ENCODE results near the gene ANXA6. TPM values are rescaled to one million over a fixed set of nuclear protein-coding genes. Genes with fewer than 3 reads are reported as not detected.

ANXA6 gene
- total RNA-seq, 1 donor, result 353 TPM

DNA sequence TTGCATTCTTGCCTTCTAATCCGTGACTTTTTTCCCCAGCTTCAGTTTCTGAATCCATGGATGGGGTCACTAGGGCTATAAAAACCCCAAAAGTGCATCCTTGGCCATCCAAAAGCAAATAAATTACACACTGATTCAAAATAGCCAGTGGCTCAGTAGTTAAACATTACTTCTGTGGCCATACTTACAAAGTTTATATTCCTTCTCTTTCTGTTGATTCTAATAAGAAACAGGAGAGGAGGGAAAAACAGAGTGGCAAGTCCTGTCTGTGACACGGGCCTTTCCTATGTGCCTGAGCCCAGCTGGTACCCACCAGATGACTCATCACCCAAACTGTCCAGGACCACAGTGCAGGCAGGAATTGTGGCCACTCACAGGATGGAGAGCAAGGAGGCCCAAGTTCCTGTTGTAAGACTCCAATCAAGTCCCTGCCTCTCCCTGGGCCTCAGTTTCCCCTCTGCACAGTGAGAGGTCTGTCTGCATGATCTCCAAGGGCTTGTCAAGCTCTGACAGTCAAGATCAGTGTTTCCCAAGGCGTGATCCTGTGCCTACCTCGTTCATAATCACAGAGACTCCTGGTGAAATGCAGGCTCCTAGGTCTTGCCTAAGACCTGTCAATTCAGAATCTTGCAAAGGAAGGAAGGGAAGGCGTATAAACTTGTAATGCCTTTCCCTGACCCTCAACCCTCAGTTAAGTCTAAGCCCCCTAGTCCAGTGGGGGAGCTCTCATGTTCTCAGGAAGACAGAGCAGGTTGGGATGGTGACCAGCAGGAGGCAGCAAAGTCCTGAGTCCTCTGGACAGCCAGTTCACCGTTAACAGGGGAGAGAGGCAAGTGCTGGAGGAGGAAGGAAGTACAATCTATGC is 106.3 kb downstream of the ANXA6 start:
- Histone ChIP-seq H3K4me2 (ENCODE audit: insufficient read depth, low read length) (no peak overlapping the region), H3K4me1 (ENCODE audit: insufficient read depth, low read length) (no peaks in the 10 kb centered on the region), H3K36me3 (ENCODE audit: insufficient read depth, low read length) (peaks cover 49% of the 10 kb centered on the region), H3K27me3 (ENCODE audit: insufficient read depth, low read length) (no peaks in the 10 kb centered on the region), H3K79me2 (ENCODE audit: insufficient read depth, low read length) (no peaks in the 10 kb centered on the region), H3K27ac (ENCODE audit: low read depth, low read length) (no peak overlapping the region), H2AFZ (ENCODE audit: low read length) (no peak overlapping the region), H3K4me3 (ENCODE audit: insufficient read depth, low read length) (no peak overlapping the region), H4K20me1 (ENCODE audit: insufficient read depth, low read length) (peaks cover 19% of the 10 kb centered on the region), H3K9me3 (ENCODE audit: low read depth, low read length) (no peaks in the 10 kb centered on the region)
- TF ChIP-seq, protein P1, sequence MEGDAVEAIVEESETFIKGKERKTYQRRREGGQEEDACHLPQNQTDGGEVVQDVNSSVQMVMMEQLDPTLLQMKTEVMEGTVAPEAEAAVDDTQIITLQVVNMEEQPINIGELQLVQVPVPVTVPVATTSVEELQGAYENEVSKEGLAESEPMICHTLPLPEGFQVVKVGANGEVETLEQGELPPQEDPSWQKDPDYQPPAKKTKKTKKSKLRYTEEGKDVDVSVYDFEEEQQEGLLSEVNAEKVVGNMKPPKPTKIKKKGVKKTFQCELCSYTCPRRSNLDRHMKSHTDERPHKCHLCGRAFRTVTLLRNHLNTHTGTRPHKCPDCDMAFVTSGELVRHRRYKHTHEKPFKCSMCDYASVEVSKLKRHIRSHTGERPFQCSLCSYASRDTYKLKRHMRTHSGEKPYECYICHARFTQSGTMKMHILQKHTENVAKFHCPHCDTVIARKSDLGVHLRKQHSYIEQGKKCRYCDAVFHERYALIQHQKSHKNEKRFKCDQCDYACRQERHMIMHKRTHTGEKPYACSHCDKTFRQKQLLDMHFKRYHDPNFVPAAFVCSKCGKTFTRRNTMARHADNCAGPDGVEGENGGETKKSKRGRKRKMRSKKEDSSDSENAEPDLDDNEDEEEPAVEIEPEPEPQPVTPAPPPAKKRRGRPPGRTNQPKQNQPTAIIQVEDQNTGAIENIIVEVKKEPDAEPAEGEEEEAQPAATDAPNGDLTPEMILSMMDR (IDR thresholded peaks at IDR 0.05; ENCODE audit: extremely low read depth, low read depth, low read length), result peak; percentile 97
- DNase-seq (ENCODE audit: insufficient read length, low spot score, missing footprints), result peak; percentile 97

Other genes starting within 250 kb of the ANXA6 start
- gene GPX3, start 137.2 kb downstream of the ANXA6 start, total RNA-seq, result 8.8 and 9.8 TPM in 2 replicates
- 66.3 and 85.8 TPM in 2 replicates for gene TNIP1, start 76.7 kb downstream of the ANXA6 start, total RNA-seq
- gene CCDC69, start 66.3 kb upstream of the ANXA6 start, total RNA-seq, result 10.5 and 10.9 TPM in 2 replicates
- 35.5 and 42.1 TPM in 2 replicates for gene GM2A, start 95.4 kb upstream of the ANXA6 start, total RNA-seq
- gene SLC36A3, start 146.0 kb upstream of the ANXA6 start, total RNA-seq, result not detected in 2 replicates
- not detected in 2 replicates for gene SLC36A2, start 189.8 kb upstream of the ANXA6 start, total RNA-seq